ENCODE measurements around the gene DNAJC18.

- no peak for TF ChIP-seq POLR2A (IDR thresholded peaks at IDR 0.05; ENCODE audit: low read length)
- no peak for TF ChIP-seq GATA1 (IDR thresholded peaks at IDR 0.05; ENCODE audit: low read depth, low read length)
These were observed 4.6 kb upstream of the DNAJC18 start for GRCh38 chr5:139443831-139444453.
